Heart left ventricle (tissue), 16 donors: Measurements from ENCODE around the gene ATRNL1. TPM values are rescaled to one million over a fixed set of nuclear protein-coding genes. Genes with fewer than 3 reads are reported as not detected.
A peak's percentile ranks its signal among the peaks of the same experiment; 100 is the strongest.
"Not testable (repeated sequence)": the region's sequence is repeated elsewhere in the genome, so short reads cannot be mapped to it uniquely, and the experiment has no call there.

Experiments used
- ATAC-seq, 4 donors: fragments of 200-7000 bp; cut with Tn5 transposase; one replicate each; pipeline ENCODE4 v1.9.1; 2020 to 2022; ENCODE audit warnings: moderate library complexity in 4 of 4, mild to moderate bottlenecking in 3 of 4, moderate number of reproducible peaks in 1 of 4
- DNase-seq, 5 donors: peaks; one replicate each; pipeline ENCODE4 v3.0.0-alpha.2; 2020
- H3K27ac ChIP-seq, 12 donors: fragments of 200-600 bp; sonication (generic) in 4 of 12; one replicate each; pipeline versions ENCODE4 v1.5.0 to v1.8.0; 2016 to 2022; ENCODE audit warnings: mild to moderate bottlenecking in 2 of 12
- H3K27me3 ChIP-seq, 9 donors: fragments of 200-600 bp; sonication (generic) in 2 of 9; one replicate each; pipeline versions ENCODE4 v1.5.1 to v1.8.0; 2016 to 2022; ENCODE audit warnings: mild to moderate bottlenecking in 3 of 9
- H3K36me3 ChIP-seq, 9 donors: fragments of 200-600 bp; sonication (generic) in 2 of 9; one replicate each; pipeline versions ENCODE4 v1.5.0 to v1.8.0; 2018 to 2022; ENCODE audit warnings: mild to moderate bottlenecking in 2 of 9
- H3K4me1 ChIP-seq, 12 donors: fragments of 200-600 bp; sonication (generic) in 4 of 12; one replicate each; pipeline versions ENCODE4 v1.5.0 to v1.8.0; 2016 to 2022; ENCODE audit warnings: mild to moderate bottlenecking in 3 of 12
- H3K4me3 ChIP-seq, 12 donors: fragments of 200-600 bp; sonication (generic) in 4 of 12; one replicate each; pipeline versions ENCODE4 v1.5.0 to v1.8.0; 2017 to 2022; ENCODE audit warnings: mild to moderate bottlenecking in 9 of 12, moderate library complexity in 4 of 12
- H3K9me3 ChIP-seq, 12 donors: fragments of 200-600 bp; sonication (generic) in 4 of 12; one replicate each; pipeline versions ENCODE4 v1.5.0 to v1.8.0; 2016 to 2022; ENCODE audit warnings: mild to moderate bottlenecking in 1 of 12
- POLR2A ChIP-seq, 2 donors: fragments of 450-650 bp; IDR thresholded peaks; one replicate each; pipeline ENCODE4 v1.6.1; 2017; ENCODE audit warnings: antibody characterized with exemption in 2 of 2, mild to moderate bottlenecking in 2 of 2, moderate library complexity in 2 of 2
- WGBS, 4 donors: extraction: QIAGEN DNeasy Blood & Tissue Kit in 2 of 4; methylation state at CpG; one replicate each; pipeline versions ENCODE4 v1.1.5 to v1.1.7; 2013 to 2018; 5-methylcytosine and 5-hydroxymethylcytosine counted together
- intact Hi-C, 10 donors: fragments of 100-400 bp; cut with DNase I; formaldehyde crosslinking; loops; one replicate each; pipeline versions ENCODE4 v1.11.1 to v1.14.2; 2022
- polyA plus RNA-seq, 2 donors: library from polyadenylated mRNA; stranded (reverse); fragments of 200-250 nt; gene quantifications; one replicate each; pipeline ENCODE4 v1.2.3, GENCODE V29; 2013
- total RNA-seq, 9 donors: library from RNA; depleted of rRNA in 2 of 9; stranded (reverse); fragments of >200 nt in 2 of 9; fragmentation: NEBNext Ultra II Directional in 3 of 9; extraction: Animal tissue kit (Norgen Biotek cat#: 25700) in 3 of 9; gene quantifications; one replicate each; pipeline versions ENCODE4 v1.1.0 to v1.2.4, GENCODE V29; 2016 to 2023
- TF ChIP-seq, protein P1 (sequence below), 12 donors: fragments of 200-600 bp; sonication (generic) in 4 of 12; IDR thresholded peaks; one replicate each; pipeline versions ENCODE4 v1.5.0 to v1.8.0; 2018 to 2022; ENCODE audit warnings: antibody characterized with exemption in 12 of 12, mild to moderate bottlenecking in 5 of 12
- donor health status: ischemic (EF 13 %, LVEDD 7.1; RV severe dilation, severe dysfunction).
- donor health status: healthy with polysubstance abuse.
- donor health status: DM: no; HTN: yes; CAD: no.
- donor health status: DM: no; HTN: no; CAD: no.
- donor health status: ischemic (EF 25% LVEDD 6.9; RV normal size, moderate dysfunction).
- donor health status: ischemic (EF 25% LVEDD 5.7; RV mildly dilated, moderate dysfunction).
- donor health status: healthy.
- donor health status: DM: yes; HTN: yes; CAD: no.
- donor health status: ischemic (EF 35%, LVEDD 5.7; RV mildly dilated, moderate dysfunction).
- donor health status: nonischemic (EF 11% LVEDD 7.7; RV severe dilation, severe dysfunction).
- donor health status: DM: yes; HTN: yes; CAD: no.
- donor health status: PGD.
- donor health status: ischemic (EF 29% LVEDD 5.4; RV normal size, mild dysfunction).
- donor health status: nonischemic (EF 23%, LVEDD 6.1; RV moderate dilation, normal function).

Gene ATRNL1
- total and polyA plus RNA-seq, 11 donors: 0.13 to 28.5 (median 3.0) TPM

GRCh38 chr10:115328331-115328730, 235.2 kb downstream of the ATRNL1 start:
- no peak for TF ChIP-seq POLR2A (IDR thresholded peaks at IDR 0.05)
- TF ChIP-seq, protein P1, sequence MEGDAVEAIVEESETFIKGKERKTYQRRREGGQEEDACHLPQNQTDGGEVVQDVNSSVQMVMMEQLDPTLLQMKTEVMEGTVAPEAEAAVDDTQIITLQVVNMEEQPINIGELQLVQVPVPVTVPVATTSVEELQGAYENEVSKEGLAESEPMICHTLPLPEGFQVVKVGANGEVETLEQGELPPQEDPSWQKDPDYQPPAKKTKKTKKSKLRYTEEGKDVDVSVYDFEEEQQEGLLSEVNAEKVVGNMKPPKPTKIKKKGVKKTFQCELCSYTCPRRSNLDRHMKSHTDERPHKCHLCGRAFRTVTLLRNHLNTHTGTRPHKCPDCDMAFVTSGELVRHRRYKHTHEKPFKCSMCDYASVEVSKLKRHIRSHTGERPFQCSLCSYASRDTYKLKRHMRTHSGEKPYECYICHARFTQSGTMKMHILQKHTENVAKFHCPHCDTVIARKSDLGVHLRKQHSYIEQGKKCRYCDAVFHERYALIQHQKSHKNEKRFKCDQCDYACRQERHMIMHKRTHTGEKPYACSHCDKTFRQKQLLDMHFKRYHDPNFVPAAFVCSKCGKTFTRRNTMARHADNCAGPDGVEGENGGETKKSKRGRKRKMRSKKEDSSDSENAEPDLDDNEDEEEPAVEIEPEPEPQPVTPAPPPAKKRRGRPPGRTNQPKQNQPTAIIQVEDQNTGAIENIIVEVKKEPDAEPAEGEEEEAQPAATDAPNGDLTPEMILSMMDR (IDR thresholded peaks at IDR 0.05): no peak
- Histone ChIP-seq H3K27me3 (no peaks in the 10 kb centered on the region), H3K9me3 (peaks cover 0 to 16% (median 0%) of the 10 kb centered on the region in 12 donors), H3K4me1 (no peaks in the 10 kb centered on the region), H3K27ac (no peak overlapping the region), H3K36me3 (no peaks in the 10 kb centered on the region), H3K4me3 (no peak overlapping the region)
- ATAC-seq (no peak), DNase-seq (no peak)
- WGBS, 4 donors: 81 to 85% (median 84%) methylated on average over 2 of the region's 2 CpGs
- intact Hi-C loops: no loop called here

DNA sequence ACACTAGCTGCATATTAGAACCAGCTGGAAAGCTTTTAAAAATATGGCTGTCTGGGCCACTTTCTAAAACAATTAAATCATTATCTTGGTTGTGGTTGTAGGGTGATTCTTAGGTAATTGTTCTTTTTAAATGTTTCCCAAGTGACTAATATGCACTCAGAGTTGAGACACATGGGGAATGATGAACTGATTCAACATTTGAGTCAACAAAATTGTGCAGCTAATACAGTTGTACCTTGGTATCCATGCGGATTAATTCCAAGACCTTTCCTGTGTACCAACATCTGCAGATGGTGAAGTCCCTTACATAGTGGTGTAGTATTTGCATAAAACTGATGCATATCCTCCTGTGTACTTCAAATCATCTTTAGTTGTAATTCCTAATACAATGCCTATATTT, 242.2 kb downstream of the ATRNL1 start:
- intact Hi-C loops: no loop called here
- no peaks in the 10 kb centered on the region for H3K27me3 ChIP-seq
- no peak overlapping the region for H3K4me3 ChIP-seq
- TF ChIP-seq, protein P1 (IDR thresholded peaks at IDR 0.05): no peak
- no peak for TF ChIP-seq POLR2A (IDR thresholded peaks at IDR 0.05)
- peaks cover 0 to 9% (median 0%) of the 10 kb centered on the region in 12 donors for H3K9me3 ChIP-seq
- H3K27ac ChIP-seq: no peak overlapping the region
- DNase-seq (no peak), ATAC-seq (no peak)
- whole genome bisulfite sequencing, 4 donors: 85 to 96% (median 91%) methylated on average over 1 of the region's 1 CpG
- no peaks in the 10 kb centered on the region for H3K4me1 ChIP-seq
- H3K36me3 ChIP-seq: no peaks in the 10 kb centered on the region

DNA sequence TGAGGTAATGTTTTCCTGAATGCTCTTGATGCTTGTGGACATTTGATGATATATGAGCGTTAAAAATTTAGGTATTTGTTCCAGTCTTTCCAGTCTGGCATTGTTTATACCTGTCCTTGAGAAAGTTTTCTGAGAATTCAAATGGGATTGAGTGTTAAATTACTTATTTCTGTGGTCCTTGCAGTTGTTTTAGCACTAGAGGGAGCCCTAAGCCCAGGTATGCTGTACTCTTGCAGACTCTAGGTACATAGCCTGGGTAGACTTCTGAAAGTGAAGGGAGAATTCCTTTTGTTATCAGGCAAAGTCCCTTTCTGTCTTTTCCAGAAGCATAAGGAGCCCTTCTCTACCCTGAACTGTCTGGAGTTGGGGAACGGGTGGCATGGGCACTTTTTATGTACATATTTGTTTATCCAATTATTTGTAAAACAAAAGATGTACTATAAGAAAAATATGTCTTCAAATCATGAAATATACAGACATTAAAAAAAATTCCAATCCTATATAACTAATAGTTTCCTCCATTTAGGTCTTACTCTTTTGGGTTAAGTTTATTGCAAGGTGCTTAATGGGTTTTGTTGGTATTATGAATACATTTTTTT, 262.1 kb downstream of the ATRNL1 start:
- intact Hi-C loops: loop anchor here in 9 of 10 donors (2.0 to 10.0 kb wide), 5 partner anchors 932 to 1032 kb away; no protein-coding TSS in a partner anchor
- no peak for TF ChIP-seq POLR2A (IDR thresholded peaks at IDR 0.05)
- TF ChIP-seq, protein P1 (IDR thresholded peaks at IDR 0.05): peak; percentile 16 to 60 (median 44)
- no peaks in the 10 kb centered on the region for H3K36me3 ChIP-seq
- no peak overlapping the region for H3K27ac ChIP-seq
- WGBS, 4 donors: 4 to 10% (median 6%) methylated on average over 2 of the region's 2 CpGs
- H3K27me3 ChIP-seq: no peaks in the 10 kb centered on the region
- H3K4me3 ChIP-seq: no peak overlapping the region
- no peaks in the 10 kb centered on the region for H3K4me1 ChIP-seq
- peaks cover 0 to 5% (median 0%) of the 10 kb centered on the region in 12 donors for H3K9me3 ChIP-seq
- ATAC-seq: peak in 1 of 4 donors; percentile 60
- no peak for DNase-seq

DNA sequence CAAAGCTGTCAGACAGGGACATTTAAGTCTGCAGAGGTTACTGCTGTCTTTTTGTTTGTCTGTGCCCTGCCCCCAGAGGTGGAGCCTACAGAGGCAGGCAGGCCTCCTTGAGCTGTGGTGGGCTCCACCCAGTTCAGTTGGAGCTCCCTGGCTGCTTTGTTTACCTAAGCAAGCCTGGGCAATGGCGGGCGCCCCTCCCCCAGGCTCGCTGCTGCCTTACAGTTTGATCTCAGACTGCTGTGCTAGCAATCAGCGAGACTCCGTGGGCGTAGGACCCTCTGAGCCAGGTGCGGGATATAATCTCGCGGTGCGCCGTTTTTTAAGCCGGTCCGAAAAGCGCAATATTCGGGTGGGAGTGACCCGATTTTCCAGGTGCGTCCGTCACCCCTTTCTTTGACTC, 274.8 kb downstream of the ATRNL1 start:
- H3K36me3 ChIP-seq, H3K4me1 ChIP-seq, H3K27ac ChIP-seq, H3K4me3 ChIP-seq, H3K27me3 ChIP-seq, H3K9me3 ChIP-seq, intact Hi-C loops, DNase-seq, ATAC-seq: not testable (repeated sequence)
- 93 to 95% (median 93%) methylated on average over 18 of the region's 18 CpGs for WGBS, 4 donors

GRCh38 chr10:115379064-115379463, 285.9 kb downstream of the ATRNL1 start:
- Histone ChIP-seq H3K27ac (no peak overlapping the region), H3K4me1 (no peaks in the 10 kb centered on the region), H3K36me3 (no peaks in the 10 kb centered on the region), H3K4me3 (no peak overlapping the region), H3K9me3 (peaks cover 0 to 31% (median 1%) of the 10 kb centered on the region in 12 donors), H3K27me3 (no peaks in the 10 kb centered on the region)
- TF ChIP-seq POLR2A (IDR thresholded peaks at IDR 0.05): no peak
- TF ChIP-seq, protein P1 (IDR thresholded peaks at IDR 0.05): no peak
- 82 to 93% (median 89%) methylated on average over 1 of the region's 1 CpG for WGBS, 4 donors
- ATAC-seq (no peak), DNase-seq (no peak)
- intact Hi-C loops: no loop called here
